Measurements from ENCODE around the gene PDLIM5.
"Not testable (repeated sequence)": the region's sequence is repeated elsewhere in the genome, so short reads cannot be mapped to it uniquely, and the experiment has no call there.

Gene PDLIM5

GRCh38 chr4:94463771-94464170 is 12.0 kb downstream of the PDLIM5 start:
- no peak for DNase-seq (ENCODE audit: low read depth)

- DNase-seq (ENCODE audit: low read depth), result no peak
Observed at GRCh38 chr4:94466371-94466770, 14.6 kb downstream of the PDLIM5 start.

GRCh38 chr4:94466923-94467322 is 15.2 kb downstream of the PDLIM5 start:
- DNase-seq (ENCODE audit: low read depth), result no peak

- no peak for DNase-seq (ENCODE audit: low read depth)
Observed at GRCh38 chr4:94468093-94468769, 16.5 kb downstream of the PDLIM5 start.

GRCh38 chr4:94469221-94469784 is 17.6 kb downstream of the PDLIM5 start:
- no peak for DNase-seq (ENCODE audit: low read depth)

- DNase-seq (ENCODE audit: low read depth), result no peak
Observed at GRCh38 chr4:94470132-94470531, 18.4 kb downstream of the PDLIM5 start.

GRCh38 chr4:94470782-94471181 is 19.0 kb downstream of the PDLIM5 start:
- DNase-seq (ENCODE audit: low read depth), result not testable (repeated sequence)

GRCh38 chr4:94472056-94472826 is 20.5 kb downstream of the PDLIM5 start:
- DNase-seq (ENCODE audit: low read depth), result no peak

- DNase-seq (ENCODE audit: low read depth), result no peak
Observed at GRCh38 chr4:94475050-94475449, 23.3 kb downstream of the PDLIM5 start.

- DNase-seq (ENCODE audit: low read depth), result no peak
Observed at GRCh38 chr4:94475794-94476193, 24.1 kb downstream of the PDLIM5 start.

GRCh38 chr4:94477227-94477626 is 25.5 kb downstream of the PDLIM5 start:
- DNase-seq (ENCODE audit: low read depth), result no peak

GRCh38 chr4:94478805-94479204 is 27.1 kb downstream of the PDLIM5 start:
- DNase-seq (ENCODE audit: low read depth), result not testable (repeated sequence)

GRCh38 chr4:94479358-94480141 is 27.8 kb downstream of the PDLIM5 start:
- DNase-seq (ENCODE audit: low read depth), result no peak

- DNase-seq (ENCODE audit: low read depth), result no peak
Observed at GRCh38 chr4:94480362-94480951, 28.7 kb downstream of the PDLIM5 start.

GRCh38 chr4:94483895-94484294 is 32.2 kb downstream of the PDLIM5 start:
- no peak for DNase-seq (ENCODE audit: low read depth)

GRCh38 chr4:94484818-94485217 is 33.1 kb downstream of the PDLIM5 start:
- no peak for DNase-seq (ENCODE audit: low read depth)

GRCh38 chr4:94486372-94486801 is 34.6 kb downstream of the PDLIM5 start:
- DNase-seq (ENCODE audit: low read depth), result no peak

GRCh38 chr4:94488670-94489069 is 36.9 kb downstream of the PDLIM5 start:
- no peak for DNase-seq (ENCODE audit: low read depth)

- no peak for DNase-seq (ENCODE audit: low read depth)
Observed at GRCh38 chr4:94489098-94489497, 37.4 kb downstream of the PDLIM5 start.

GRCh38 chr4:94490437-94490836 is 38.7 kb downstream of the PDLIM5 start:
- DNase-seq (ENCODE audit: low read depth), result no peak

- DNase-seq (ENCODE audit: low read depth), result no peak
Observed at GRCh38 chr4:94491322-94491721, 39.6 kb downstream of the PDLIM5 start.

- DNase-seq (ENCODE audit: low read depth), result no peak
Observed at GRCh38 chr4:94495408-94495807, 43.7 kb downstream of the PDLIM5 start.
